Measurements from ENCODE around the gene RARA. TPM values are rescaled to one million over a fixed set of nuclear protein-coding genes. Genes with fewer than 3 reads are reported as not detected.

RARA gene
- total RNA-seq, 4 donors from 2014 or later, result 18.5 to 41.8 (median 28.5) TPM

- no peak overlapping the region for H3K4me3 ChIP-seq
- H3K9me3 ChIP-seq, result no peaks in the 10 kb centered on the region
- H3K27me3 ChIP-seq, result no peaks in the 10 kb centered on the region
- peaks cover 0 to 57% of the 10 kb centered on the region in 2 donors for H3K36me3 ChIP-seq
- TF ChIP-seq POLR2A (IDR thresholded peaks at IDR 0.05) (no peak), POLR2AphosphoS5 (IDR thresholded peaks at IDR 0.05) (no peak), CTCF (IDR thresholded peaks at IDR 0.05) (no peak), EP300 (IDR thresholded peaks at IDR 0.05) (no peak)
- no peak for ATAC-seq
- H3K4me1 ChIP-seq, result peaks cover 0 to 19% (median 0%) of the 10 kb centered on the region in 3 donors
- H3K27ac ChIP-seq, result no peak overlapping the region
- 67 to 100% methylated on average over 1 to 2 of the region's 2 CpGs for WGBS, 2 donors (ENCODE audit: low coverage in 1 of 2)
These were observed 27.3 kb upstream of the RARA start for GRCh38 chr17:40281663-40282062.

- no peak for ATAC-seq
- Histone ChIP-seq H3K9me3 (no peaks in the 10 kb centered on the region), H3K4me1 (peaks cover 0 to 34% (median 5%) of the 10 kb centered on the region in 3 donors), H3K4me3 (no peak overlapping the region), H3K27me3 (no peaks in the 10 kb centered on the region), H3K27ac (peak overlapping the region in 3 of 4 donors; percentile 43 to 73 (median 64)), H3K36me3 (peaks cover 0 to 37% of the 10 kb centered on the region in 2 donors)
- TF ChIP-seq CTCF (IDR thresholded peaks at IDR 0.05) (no peak), EP300 (IDR thresholded peaks at IDR 0.05) (no peak), POLR2AphosphoS5 (IDR thresholded peaks at IDR 0.05) (no peak), POLR2A (IDR thresholded peaks at IDR 0.05) (no peak)
- 30 to 38% methylated on average over 2 of the region's 2 CpGs for WGBS, 2 donors (ENCODE audit: low coverage in 1 of 2)
These were observed 25.3 kb upstream of the RARA start for GRCh38 chr17:40283662-40284061.

- H3K9me3 ChIP-seq, result no peaks in the 10 kb centered on the region
- WGBS, 2 donors (ENCODE audit: low coverage in 1 of 2), result 22 to 89% methylated on average over 1 of the region's 2 CpGs
- ATAC-seq, result no peak
- no peaks in the 10 kb centered on the region for H3K27me3 ChIP-seq
- peaks cover 0 to 38% (median 5%) of the 10 kb centered on the region in 3 donors for H3K4me1 ChIP-seq
- H3K36me3 ChIP-seq, result peaks cover 0 to 31% of the 10 kb centered on the region in 2 donors
- no peak overlapping the region for H3K4me3 ChIP-seq
- peak overlapping the region in 3 of 4 donors; percentile 43 to 73 (median 64) for H3K27ac ChIP-seq
- TF ChIP-seq CTCF (IDR thresholded peaks at IDR 0.05) (peak in 2 of 4 experiments; percentile 15 to 26), POLR2A (IDR thresholded peaks at IDR 0.05) (no peak), POLR2AphosphoS5 (IDR thresholded peaks at IDR 0.05) (no peak), EP300 (IDR thresholded peaks at IDR 0.05) (no peak)
These were observed 24.8 kb upstream of the RARA start for GRCh38 chr17:40284085-40284713.

GRCh38 chr17:40286473-40286872 is 22.5 kb upstream of the RARA start:
- ATAC-seq, result no peak
- no peaks in the 10 kb centered on the region for H3K9me3 ChIP-seq
- H3K4me3 ChIP-seq, result no peak overlapping the region
- H3K4me1 ChIP-seq, result peaks cover 0 to 50% (median 8%) of the 10 kb centered on the region in 3 donors
- no peaks in the 10 kb centered on the region for H3K27me3 ChIP-seq
- no peak overlapping the region for H3K27ac ChIP-seq
- TF ChIP-seq POLR2AphosphoS5 (IDR thresholded peaks at IDR 0.05) (no peak), POLR2A (IDR thresholded peaks at IDR 0.05) (no peak), EP300 (IDR thresholded peaks at IDR 0.05) (no peak), CTCF (IDR thresholded peaks at IDR 0.05) (no peak)
- peaks cover 0 to 9% of the 10 kb centered on the region in 2 donors for H3K36me3 ChIP-seq
- 78 to 91% methylated on average over 2 of the region's 2 CpGs for WGBS, 2 donors (ENCODE audit: low coverage in 1 of 2)

- peak overlapping the region in 1 of 2 donors; percentile 19 for H3K4me3 ChIP-seq
- peaks cover 0 to 50% (median 8%) of the 10 kb centered on the region in 3 donors for H3K4me1 ChIP-seq
- no peaks in the 10 kb centered on the region for H3K9me3 ChIP-seq
- ATAC-seq, result no peak
- no peaks in the 10 kb centered on the region for H3K27me3 ChIP-seq
- WGBS, 2 donors (ENCODE audit: low coverage in 1 of 2), result 13 to 30% methylated on average over 2 to 3 of the region's 4 CpGs
- TF ChIP-seq EP300 (IDR thresholded peaks at IDR 0.05), result no peak
- no peak for TF ChIP-seq POLR2AphosphoS5 (IDR thresholded peaks at IDR 0.05)
- TF ChIP-seq POLR2A (IDR thresholded peaks at IDR 0.05), result no peak
- TF ChIP-seq CTCF (IDR thresholded peaks at IDR 0.05), result no peak
- H3K27ac ChIP-seq, result peak overlapping the region in 2 of 4 donors; percentile 38 to 53
- peaks cover 0 to 2% of the 10 kb centered on the region in 2 donors for H3K36me3 ChIP-seq
These were observed 21.9 kb upstream of the RARA start for GRCh38 chr17:40287159-40287493.

All from gastroesophageal sphincter (tissue), 4 donors.